Right lobe of liver (tissue), 4 donors: ENCODE results near the gene NRN1.

Source experiments
- POLR2A ChIP-seq: fragments of 450-650 bp; IDR thresholded peaks from one replicate; pipeline ENCODE4 v1.6.1; 2017; ENCODE audit warnings: antibody characterized with exemption, mild to moderate bottlenecking
- TF ChIP-seq, protein P1 (sequence below), 4 donors: fragments of 200-600 bp in 3 of 4; fragments of 450-650 bp in 1 of 4; IDR thresholded peaks; one replicate each; pipeline versions ENCODE4 v1.5.1 to v1.8.0; 2016 to 2022; ENCODE audit warnings: antibody characterized with exemption in 4 of 4, mild to moderate bottlenecking in 2 of 4
- donor health status: DM: no; HTN: no; CAD: no.
- donor health status: DM: no; HTN: no; CAD: no.
- donor health status: DM: no; HTN: yes; CAD: no.

DNA sequence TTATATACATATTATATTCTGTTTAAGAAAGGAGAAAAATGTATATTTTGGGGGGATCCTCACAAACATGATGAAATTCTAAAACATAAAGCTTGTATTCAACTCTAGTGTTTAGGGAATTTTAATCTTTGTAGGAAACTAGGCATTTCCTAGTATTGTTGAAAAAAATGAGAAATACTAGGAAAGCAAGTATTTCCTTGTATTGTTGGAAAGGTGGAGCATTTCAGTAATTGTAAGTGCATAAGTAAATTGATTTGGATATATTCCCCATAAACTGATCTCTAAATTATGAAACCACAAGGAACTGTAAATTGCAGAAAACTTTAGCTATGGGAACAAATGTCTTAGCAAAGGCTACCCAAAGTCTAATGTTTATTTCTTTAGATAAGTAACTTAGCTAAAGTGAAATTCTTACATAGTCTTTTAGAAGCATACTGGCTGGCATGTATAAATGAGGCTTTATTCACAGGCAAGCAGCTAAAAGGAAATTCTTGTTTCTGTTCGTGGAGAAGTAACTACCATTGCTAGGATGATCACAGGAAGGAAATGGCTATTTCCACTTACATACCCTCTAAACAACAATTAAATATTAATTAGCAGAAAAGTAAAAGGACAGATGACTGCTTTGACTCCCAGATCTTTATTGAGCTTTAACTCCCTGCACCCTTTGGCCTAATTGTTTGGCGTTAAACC, 19.9 kb upstream of the NRN1 start:
- TF ChIP-seq, protein P1, sequence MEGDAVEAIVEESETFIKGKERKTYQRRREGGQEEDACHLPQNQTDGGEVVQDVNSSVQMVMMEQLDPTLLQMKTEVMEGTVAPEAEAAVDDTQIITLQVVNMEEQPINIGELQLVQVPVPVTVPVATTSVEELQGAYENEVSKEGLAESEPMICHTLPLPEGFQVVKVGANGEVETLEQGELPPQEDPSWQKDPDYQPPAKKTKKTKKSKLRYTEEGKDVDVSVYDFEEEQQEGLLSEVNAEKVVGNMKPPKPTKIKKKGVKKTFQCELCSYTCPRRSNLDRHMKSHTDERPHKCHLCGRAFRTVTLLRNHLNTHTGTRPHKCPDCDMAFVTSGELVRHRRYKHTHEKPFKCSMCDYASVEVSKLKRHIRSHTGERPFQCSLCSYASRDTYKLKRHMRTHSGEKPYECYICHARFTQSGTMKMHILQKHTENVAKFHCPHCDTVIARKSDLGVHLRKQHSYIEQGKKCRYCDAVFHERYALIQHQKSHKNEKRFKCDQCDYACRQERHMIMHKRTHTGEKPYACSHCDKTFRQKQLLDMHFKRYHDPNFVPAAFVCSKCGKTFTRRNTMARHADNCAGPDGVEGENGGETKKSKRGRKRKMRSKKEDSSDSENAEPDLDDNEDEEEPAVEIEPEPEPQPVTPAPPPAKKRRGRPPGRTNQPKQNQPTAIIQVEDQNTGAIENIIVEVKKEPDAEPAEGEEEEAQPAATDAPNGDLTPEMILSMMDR (IDR thresholded peaks at IDR 0.05): no peak
- no peak for TF ChIP-seq POLR2A
